GM21360 (cell line): ENCODE data around the gene NECTIN1.

Experiments
- ATAC-seq: cut with Tn5 transposase; IDR thresholded peaks from one replicate; pipeline ENCODE4 v1.9.1; 2021; ENCODE audit warnings: mild to moderate bottlenecking, moderate library complexity; ENCODE audit not compliant: unreplicated experiment

Gene NECTIN1

DNA sequence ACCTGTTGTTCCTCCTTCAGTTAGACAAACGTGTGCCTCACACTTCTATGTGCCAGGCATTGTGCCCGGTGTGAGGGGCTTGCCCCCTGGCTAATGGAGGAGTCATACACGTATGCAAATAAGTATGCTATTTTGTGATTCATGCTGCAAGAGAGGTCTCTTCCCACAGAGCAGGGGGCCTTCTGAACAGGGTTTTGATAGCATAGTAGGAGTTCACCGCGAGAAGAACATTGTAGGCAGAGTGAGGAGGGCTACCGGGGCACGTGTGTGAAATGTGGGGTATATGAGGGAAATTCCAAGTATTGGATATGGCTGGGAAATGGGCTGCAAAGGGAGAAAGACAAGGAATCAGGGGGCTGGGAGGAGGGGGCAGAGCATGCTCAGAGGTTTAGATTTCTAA is 84.5 kb downstream of the NECTIN1 start:
- ATAC-seq: no peak

DNA sequence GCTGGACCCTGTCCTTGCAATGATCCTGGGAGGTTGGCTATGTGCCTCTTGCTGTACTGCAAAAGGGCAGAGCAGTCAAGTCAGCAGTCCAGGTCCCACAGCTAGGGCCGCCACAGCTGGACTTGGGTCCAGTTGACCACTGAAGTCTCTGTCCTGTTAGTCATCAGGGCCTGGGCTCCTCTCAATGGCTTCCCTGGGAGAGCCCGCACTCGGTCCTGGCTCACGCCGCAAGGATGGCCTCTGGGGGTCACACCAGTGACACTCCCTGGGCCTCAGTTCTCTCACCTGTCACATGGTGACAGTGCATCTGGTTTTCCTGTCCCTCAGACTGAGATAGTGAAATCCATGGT is 85.1 kb downstream of the NECTIN1 start:
- no peak for ATAC-seq

DNA sequence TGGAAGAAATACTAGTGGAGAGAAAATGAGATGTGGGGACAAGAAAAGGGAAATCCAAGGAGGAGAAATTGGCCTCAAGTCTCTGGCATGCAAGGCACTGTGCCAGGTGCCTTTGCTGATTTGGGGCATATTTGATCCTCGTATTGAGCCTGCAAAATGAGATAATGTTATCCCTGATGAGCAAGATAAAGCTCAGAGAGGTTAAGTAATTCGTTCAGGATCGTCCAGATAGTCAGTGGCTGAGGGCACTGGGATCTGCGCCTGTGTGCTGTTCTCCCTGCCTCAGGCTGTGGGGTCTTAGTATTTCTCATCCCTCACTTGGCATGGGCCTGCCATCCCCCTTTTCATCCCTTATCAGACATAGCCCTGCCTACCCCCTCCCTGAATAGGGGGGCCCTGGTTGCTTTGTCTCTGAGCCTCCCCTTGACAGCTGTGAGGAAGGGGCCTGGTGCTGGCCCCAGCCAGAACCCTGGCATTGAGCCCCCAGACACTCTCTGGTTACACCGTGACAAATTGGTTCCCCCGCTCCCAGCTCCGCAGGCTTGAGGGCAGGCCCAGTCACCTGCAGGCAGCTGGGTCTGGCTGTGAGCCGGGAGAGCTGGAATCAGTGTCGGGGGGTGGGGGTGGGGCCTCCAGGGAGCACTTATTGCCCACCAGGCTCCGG is 85.7 kb downstream of the NECTIN1 start:
- ATAC-seq: no peak

DNA sequence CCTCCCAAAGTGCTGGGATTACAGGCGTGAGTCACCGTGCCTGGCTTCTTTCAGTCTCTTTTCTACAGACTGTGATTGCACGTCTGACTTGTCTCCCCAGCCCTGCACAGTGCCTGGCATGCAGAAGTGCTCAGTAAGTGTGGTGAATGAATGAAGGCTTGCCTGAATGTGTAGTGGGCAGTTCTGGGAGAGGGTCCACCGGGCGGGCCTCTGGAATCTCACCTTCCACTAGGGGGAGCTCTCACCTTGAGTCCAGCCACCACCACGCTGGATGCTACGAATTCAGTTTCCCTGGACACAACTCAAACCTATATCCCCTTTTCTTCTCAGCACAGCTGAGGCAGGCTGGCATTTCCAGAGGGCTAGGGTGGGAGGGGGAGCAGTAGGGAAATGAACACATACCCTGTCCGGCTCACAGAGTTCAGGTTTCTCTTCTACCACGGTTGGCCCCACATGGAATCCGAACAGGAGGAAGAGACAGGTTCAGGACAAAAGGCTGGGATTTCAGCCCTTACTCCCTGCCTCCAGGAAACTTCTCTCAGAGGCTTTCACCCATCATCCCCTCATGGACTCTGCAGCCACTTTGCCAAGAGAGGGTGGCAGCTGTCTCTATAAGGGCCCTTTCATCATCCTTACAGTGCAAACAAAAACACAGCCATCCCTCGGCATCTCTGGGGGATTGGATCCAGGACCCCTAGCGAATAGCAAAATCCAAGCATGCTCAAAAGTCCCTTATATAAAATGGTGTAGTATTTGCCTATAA is 86.8 kb downstream of the NECTIN1 start:
- ATAC-seq: no peak

DNA sequence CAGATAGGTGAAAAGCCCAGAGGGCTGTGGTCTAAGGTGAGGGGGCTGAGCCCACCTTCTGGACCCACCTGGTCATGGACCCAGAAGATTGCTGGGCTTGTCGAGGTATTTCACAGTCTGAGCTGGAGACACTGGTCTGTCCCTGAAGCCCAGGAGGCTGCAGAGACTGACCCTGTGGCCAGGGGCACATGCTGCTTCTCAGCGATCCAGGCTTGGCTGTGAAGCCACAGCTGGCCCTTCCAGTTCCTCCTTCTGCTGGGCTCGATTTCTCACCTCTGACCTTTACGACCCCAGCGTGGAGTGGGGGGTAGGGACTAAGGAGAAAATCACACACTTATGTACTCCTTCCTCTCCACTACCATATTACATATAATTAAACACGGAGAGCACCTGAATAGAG is 88.5 kb downstream of the NECTIN1 start:
- no peak for ATAC-seq

DNA sequence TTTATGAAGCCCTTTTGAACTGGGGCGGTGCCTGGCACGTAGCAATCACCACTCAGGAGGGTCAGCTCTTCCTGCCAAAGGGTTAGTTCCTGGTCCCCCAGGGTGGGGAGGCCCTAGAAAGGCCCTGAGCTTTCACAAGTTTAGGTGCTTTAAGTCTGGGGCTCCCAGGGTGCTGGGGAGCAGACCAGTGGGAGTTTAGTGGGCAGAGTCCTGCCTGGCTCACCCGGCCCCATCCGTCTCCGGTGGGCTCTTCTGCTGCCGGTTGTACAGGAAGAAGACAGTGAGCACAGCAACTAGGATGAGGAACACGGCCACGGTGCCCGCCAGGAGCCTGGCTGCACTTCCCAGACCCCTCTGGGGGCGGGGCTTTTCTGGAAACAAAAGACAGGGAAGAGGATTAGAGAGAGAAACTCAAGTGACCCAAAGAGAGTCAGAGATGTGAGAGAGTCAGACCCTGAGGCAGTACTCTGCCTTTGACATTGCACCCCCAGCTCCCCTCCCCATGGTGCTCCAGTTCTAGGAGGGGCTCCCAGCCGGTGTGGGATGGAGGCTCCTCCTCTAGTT is 89.3 kb downstream of the NECTIN1 start:
- no peak for ATAC-seq

DNA sequence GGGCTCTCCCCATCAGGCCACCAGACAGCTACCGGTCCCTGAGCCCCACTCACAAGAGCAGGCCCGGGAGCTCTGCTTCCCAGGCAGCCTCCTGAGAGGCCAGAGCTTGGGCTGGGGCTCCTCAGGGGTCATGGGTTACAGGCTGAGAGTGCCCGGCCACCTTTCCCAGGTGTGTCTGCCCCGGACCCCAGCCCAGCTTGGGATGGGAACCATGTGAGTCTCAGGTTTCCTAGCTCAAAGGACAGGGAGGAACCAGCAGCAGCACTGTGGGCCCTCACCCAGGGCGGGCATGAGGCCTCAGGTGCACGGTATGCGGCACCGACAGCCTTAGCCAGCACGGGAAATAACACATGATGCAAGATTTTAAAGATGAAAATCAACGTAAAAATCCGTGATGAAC is 90.1 kb downstream of the NECTIN1 start:
- no peak for ATAC-seq

DNA sequence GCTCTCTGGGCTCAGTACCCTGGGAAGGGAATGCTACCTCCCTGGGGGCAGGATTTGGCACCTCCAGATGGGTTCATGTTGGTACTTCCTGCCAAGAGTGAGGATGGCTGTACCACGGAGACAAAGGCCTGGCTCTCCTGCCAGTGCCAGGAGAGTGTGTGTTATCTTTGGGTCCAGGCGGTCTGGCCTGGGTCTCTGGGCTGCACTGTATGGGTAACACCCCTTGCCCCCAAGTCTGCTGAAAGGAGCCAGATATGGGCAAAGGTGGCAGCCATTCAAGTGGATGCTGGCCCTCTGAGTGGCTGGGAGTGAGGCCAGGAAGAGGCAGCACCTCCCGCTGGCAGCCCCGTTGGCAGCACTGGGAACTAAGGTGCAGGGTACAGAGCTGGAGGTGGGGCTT is 91.5 kb downstream of the NECTIN1 start:
- no peak for ATAC-seq

DNA sequence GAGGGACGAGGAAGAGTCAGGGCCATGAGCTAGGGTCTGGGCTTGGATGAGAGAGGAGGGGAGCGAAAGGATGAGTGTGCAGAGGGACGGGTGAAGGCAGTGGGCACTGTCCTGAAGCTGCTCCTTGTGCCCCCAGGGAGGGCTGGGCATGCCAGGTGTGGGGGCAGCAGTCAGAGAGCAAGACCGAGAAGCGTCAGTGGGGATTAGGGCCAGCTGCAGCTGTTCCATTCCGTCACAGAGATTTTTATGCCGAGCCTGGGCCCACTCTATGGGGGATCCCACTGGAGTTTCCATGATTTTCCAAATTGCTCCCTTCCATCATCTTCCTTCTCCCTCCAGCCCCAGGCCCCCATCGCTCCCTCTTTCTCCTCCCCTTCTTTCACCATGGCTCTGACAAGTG is 93.2 kb downstream of the NECTIN1 start:
- no peak for ATAC-seq

DNA sequence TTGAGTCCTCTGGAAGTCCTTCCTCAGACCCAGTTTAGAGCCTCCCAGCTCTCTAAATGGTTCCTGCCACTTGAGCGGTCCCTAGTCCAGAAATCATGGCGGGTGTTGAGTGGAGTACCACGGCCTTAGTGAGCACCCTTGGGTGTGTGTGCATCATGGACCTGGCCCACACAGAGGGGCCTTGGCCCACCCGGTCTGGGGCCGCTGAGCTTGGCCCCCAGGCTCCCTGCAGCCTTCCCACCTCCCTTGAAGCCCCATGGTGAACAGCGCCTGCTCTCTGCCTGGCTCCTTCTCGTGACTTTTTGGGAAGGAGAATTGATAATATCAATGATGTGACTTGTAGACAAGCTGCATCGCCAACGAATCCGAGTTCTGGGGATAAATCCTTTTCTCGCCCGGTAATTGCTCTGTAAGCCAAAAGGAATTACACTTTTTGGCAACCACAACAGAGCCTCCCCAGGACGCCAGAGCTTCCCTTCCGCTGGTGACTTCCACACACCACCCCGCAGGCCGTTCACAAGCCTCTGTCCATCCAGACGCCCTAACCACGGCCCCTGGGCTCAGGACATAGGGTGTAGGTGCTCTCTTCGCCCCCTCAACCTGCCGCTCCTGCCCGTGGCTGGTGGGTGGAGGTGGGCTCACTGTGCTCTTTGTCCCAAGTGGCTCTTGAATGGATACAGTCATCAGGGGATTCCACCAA is 93.8 kb downstream of the NECTIN1 start:
- ATAC-seq: no peak

DNA sequence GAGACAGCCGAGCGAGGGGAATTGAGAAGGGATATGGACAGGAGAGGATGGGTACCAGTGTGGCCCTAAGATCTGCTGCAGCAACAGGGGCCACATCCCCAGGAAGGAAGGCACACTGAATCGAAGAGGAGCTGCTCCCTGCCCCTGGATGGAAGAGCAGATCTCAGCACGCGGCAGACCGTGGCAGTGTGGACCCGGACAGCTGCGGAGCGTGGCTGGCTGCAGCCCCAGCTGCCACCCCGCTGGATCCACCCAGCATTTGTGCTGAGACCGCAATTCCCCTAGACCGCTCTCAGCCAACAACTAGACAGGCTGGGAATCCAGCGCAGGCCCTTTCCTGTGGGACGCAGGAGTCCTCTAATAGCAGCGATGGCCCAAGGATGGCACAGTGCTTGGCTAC is 94.7 kb downstream of the NECTIN1 start:
- ATAC-seq: no peak

DNA sequence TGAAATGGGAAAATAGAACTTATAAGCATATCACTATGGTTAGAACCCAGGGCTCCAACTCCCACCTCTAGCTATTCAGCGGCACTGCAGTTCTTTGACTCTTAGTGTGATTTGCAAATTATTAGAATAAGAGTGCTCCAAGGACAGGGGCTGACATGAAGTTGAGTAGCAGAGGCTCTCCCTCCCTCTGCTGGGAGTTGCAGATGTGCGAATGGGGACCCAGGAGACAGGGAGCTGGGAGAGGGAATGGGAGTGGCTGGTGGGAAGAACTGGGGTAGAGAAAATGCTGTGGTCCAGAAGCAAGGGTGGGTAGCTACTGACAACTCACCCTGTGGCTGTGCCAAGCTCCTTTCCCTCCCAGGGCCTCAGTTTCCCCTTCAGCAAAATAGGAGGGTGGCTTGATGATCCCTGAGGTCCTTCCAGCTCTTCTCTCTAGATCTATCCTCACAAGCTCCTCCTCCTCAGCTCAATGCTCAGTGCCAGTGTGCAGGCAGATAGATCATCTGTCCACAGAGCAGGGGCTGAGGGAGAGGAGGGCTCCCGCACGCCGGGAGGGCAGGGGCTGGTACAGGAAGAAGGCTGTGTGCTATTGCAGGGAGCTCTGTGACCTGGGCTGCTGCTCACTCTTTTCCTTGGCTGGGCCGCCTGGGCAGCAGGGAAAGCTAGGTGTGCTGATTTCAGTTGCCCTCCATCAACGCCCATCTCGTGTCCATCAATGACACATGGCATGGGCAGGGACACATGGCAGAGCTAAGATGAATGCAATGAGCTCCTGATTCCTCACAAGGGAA is 99.0 kb downstream of the NECTIN1 start:
- no peak for ATAC-seq

DNA sequence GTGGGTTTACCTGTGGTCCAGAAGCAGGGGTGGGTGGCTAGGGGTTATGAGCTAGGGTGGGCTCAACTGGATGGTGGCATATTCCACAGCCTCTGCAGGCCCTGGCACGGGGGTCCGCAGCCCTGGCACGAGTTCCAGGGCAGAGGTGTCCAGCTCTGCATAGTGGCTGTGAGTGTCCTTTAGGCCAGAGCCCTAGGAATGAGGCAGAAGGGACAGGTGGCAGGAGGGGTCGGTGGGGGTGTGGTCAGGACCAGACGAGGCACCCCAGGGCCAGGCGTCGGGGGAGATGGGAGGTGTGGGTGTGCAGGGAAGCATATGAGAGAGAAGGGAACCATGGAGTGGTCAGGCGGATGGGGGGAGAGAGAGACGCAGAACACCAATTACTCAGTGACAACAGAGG is 99.9 kb downstream of the NECTIN1 start:
- ATAC-seq: no peak

DNA sequence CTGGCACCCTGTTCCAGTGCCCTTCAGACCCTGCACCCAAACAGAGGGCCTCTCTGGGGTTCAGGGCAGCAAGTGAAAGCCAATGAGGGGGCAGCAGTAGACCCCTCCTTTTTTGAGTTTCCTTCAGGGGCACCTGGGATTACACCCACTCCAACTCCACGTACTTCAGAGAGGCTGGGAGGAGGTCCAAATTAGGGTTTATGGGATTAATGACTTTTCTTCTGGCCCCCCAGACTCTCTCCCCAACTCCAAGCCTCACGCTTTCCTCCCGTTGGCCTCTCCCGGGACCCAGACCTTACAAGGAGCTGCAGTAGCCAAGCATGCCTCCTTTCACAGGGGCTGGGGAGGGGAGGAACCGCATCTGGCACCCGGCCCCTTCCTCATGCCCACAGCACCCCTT is 101.7 kb downstream of the NECTIN1 start:
- ATAC-seq: no peak

DNA sequence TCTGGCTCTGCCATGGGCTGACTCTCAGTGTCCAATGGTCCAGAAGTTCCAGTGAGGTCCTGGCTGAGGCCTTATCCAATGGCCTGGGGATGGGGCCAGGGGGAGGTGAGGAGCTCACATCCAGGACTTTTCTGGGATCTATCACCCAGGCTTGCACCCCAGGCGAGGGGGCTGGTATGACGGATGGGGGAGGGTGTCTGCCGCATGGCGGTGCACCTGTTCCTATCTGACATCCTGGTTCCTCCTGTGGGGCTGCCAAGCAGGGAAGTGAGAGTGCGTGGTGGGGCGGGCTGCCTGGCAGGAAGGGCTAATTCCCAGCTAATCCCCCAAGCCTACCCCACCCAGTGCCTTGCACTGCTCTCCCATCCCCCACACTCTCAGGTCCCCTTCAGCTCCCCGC is 102.1 kb downstream of the NECTIN1 start:
- ATAC-seq: no peak

DNA sequence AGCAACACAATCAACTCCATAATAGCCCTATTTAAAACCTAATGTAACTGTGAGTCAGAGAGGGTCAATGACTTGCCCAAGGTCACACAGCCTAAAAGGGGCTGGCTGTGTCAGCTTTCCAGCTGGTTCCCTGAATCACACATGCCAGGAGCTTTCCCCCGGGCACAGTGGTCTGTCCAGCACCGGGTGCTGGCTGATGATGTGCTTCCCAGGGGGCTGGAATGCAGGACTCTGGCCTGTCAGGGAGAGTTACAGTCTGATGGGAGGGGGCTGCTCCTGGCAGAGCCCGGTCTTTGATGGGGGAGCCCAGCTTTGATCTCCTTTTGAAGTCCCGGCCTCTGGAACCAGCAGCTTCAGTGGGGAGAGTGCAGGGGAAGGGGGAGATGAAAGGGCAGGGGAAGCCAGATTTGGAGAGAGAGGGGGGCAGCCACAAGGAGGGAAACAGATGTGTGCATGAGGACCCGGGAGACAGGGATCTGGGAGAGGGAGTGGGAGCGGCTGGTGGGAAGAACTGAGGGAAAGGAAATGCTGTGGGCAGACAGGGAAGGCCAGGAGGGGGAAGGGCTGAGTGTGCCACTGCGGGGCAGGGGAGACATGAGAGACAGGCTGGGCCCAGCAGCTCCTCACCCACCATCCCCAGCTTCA is 102.7 kb downstream of the NECTIN1 start:
- ATAC-seq: no peak

DNA sequence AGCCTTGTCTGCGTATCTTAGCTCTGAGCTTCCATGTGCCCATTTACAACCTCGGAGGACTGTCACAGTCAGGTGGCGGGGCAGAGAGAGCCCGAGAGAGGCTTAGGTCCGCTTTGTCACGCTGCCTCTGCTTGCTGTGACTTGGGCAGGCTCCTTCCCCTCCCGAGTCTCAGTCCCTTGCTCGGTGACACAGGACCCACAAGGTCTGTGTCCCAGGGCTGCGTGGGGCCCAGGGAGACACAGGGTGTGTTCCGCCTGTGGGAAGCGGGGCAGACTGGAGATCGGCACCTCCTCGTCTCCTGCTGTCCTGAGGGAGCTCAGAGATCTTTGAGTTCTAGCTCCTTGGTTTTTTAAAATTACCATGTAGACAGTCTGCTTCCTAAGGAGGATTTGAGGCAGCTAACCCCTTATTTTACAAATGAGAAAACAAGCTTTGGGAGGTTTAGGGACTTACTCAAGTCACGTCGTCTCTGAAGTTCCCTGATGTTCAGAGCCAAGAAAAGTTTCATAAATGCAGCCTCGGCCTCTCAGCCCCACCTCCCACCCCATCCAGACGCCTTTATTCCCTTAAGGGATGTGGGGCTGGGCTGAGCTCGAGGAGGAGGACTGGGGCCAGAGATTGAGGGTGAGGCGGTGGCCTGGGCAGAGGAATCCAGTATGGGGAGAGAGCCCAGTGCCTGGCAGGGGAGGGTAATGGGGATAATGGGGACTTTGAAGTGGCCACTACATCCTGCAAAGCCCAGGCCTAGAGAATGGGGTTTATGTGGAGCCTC is 103.6 kb downstream of the NECTIN1 start:
- no peak for ATAC-seq

DNA sequence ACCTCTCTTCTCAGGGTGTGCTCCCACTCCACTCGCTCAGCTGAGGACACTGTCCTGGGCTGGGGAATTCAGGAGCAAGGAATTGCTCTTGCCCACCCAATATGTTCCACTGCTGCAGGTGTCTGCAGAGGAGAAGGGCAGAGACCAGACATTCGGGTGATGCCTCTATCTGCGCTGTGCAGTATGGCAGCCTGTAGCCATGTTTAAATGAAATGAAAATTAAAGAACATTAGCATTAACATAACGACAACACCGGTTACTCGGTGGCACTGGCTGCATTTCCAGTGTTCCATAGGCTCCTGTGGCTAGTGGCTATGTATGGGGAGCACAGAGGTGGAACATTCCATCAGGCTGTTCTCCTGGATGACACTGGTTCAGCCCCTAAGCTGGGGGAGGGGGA is 104.4 kb downstream of the NECTIN1 start:
- no peak for ATAC-seq

DNA sequence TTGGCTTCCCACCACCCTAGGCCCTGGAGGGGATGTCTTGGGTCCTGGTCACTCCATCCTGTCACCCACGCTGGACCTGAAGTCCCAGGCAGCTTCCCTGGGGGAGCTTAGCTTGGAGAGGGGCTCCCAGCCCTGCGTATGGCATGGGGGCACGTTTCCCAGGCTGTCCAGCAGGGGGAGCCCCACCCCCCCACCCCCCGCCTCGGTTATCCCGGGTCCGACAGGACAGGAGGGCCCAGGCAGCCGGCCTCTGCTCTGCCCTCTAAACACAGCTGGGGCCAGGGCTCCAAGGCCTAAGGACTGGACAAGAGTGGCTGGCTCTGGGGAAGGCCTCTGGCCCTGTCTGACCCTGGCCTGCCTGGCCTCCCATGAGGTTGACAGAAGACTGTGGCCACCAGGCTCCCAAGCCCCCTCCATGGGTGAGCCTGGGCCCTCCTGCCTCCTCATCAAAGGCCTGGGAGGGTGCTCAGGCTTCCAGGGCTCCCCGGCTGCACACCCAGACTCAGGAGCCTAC is 104.8 kb downstream of the NECTIN1 start:
- no peak for ATAC-seq

DNA sequence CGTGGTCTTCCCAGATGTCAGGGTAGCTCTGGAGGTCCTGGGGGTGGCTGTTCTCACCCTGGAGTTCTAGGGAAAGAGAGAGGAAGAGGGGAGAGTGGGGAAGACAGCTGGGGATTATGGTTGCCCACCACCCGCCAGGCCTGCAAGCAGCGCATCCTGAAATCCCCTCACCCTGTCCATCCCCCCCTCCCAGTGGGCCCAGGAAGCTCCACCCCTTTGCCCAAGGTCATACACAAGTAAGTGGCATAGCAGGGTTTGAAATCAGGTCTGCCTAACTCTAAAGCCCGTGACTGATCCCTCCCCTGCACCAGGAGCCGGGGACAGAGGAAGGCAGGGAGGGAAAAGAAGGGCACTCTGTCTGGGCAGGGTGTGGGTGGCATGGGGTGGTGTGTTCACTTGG is 105.3 kb downstream of the NECTIN1 start:
- ATAC-seq: no peak
